22Rv1 (cell line): ENCODE measurements around the gene OR2M4.

Experiments
- CTCF ChIP-seq: fragments of 450-650 bp; IDR thresholded peaks from 2 replicates; pipeline ENCODE4 v1.5.1; 2017; ENCODE audit warnings: mild to moderate bottlenecking
- ZFX ChIP-seq: fragments of 450-650 bp; IDR thresholded peaks from 2 replicates; pipeline ENCODE4 v1.6.1; 2017; ENCODE audit warnings: antibody characterized with exemption, borderline replicate concordance

- TF ChIP-seq CTCF (no peak), ZFX (no peak)
These were observed at the start of gene OR2M4 for GRCh38 chr1:248231117-248231516.
